Activated CD4-positive, alpha-beta T cell treated with anti-CD3 and anti-CD28 coated beads, Interleukin-2, amount 50 U/mL, for 1 hour (primary cell): Measurements from ENCODE around the gene KLHL11.
"Not testable (repeated sequence)": the region's sequence is repeated elsewhere in the genome, so short reads cannot be mapped to it uniquely, and the experiment has no call there.

Experiments
- DNase-seq: peaks from one replicate; pipeline ENCODE4 v3.0.0-alpha.2; 2020

KLHL11 gene

GRCh38 chr17:41888332-41888965 is 23.2 kb upstream of the KLHL11 start:
- no peak for DNase-seq

- DNase-seq: no peak
Observed at GRCh38 chr17:41885733-41886132, 20.5 kb upstream of the KLHL11 start.

- DNase-seq: no peak
Observed at GRCh38 chr17:41882756-41883155, 17.5 kb upstream of the KLHL11 start.

GRCh38 chr17:41880130-41880529 is 14.9 kb upstream of the KLHL11 start:
- DNase-seq: no peak

- not testable (repeated sequence) for DNase-seq
Observed at GRCh38 chr17:41874293-41874670, 9.1 kb upstream of the KLHL11 start.

- DNase-seq: no peak
Observed at GRCh38 chr17:41873559-41874292, 8.5 kb upstream of the KLHL11 start.

- no peak for DNase-seq
Observed at GRCh38 chr17:41871789-41872188, 6.6 kb upstream of the KLHL11 start.

GRCh38 chr17:41870627-41871026 is 5.4 kb upstream of the KLHL11 start:
- no peak for DNase-seq

GRCh38 chr17:41870097-41870496 is 4.9 kb upstream of the KLHL11 start:
- no peak for DNase-seq

- no peak for DNase-seq
Observed at GRCh38 chr17:41869426-41869825, 4.2 kb upstream of the KLHL11 start.

- DNase-seq: no peak
Observed at GRCh38 chr17:41868568-41868967, 3.3 kb upstream of the KLHL11 start.

GRCh38 chr17:41865596-41865893 is 322 bp upstream of the KLHL11 start:
- no peak for DNase-seq

GRCh38 chr17:41864498-41864835 is 756 bp downstream of the KLHL11 start:
- no peak for DNase-seq

- DNase-seq: peak; percentile 3
Observed at GRCh38 chr17:41863074-41863848, 2.0 kb downstream of the KLHL11 start.

- no peak for DNase-seq
Observed at GRCh38 chr17:41860254-41860931, 4.8 kb downstream of the KLHL11 start.

- DNase-seq: not testable (repeated sequence)
Observed at GRCh38 chr17:41851382-41851781, 13.8 kb downstream of the KLHL11 start.

GRCh38 chr17:41849251-41849990 is 15.8 kb downstream of the KLHL11 start:
- DNase-seq: no peak

GRCh38 chr17:41848788-41849187 is 16.4 kb downstream of the KLHL11 start:
- no peak for DNase-seq

GRCh38 chr17:41844971-41845370 is 20.3 kb downstream of the KLHL11 start:
- no peak for DNase-seq

- not testable (repeated sequence) for DNase-seq
Observed at GRCh38 chr17:41840781-41841180, 24.4 kb downstream of the KLHL11 start.

GRCh38 chr17:41839448-41839847 is 25.8 kb downstream of the KLHL11 start:
- DNase-seq: not testable (repeated sequence)

- DNase-seq: no peak
Observed at GRCh38 chr17:41837761-41838538, 27.3 kb downstream of the KLHL11 start, which contains the start of gene KLHL10. TSS of gene KLHL10 (plus strand) at chr17:41837825. CDS start at chr17:41837933, 108 bp downstream.
